H1 (cell line): ENCODE data around the gene FRMD5. TPM values are rescaled to one million over a fixed set of nuclear protein-coding genes. Genes with fewer than 3 reads are reported as not detected.

Experiments used
- CTCF ChIA-PET: fragments of 300-600 bp; sonication (Branson Sonifier 250); formaldehyde crosslinking; loops from one replicate; lab custom pipeline; 2021; ENCODE audit not compliant: partially characterized antibody; lab: Charles Lee
- POLR2A ChIA-PET: fragments of 300-600 bp; sonication (Branson Sonifier 250); formaldehyde crosslinking; loops from one replicate; lab custom pipeline; 2021; ENCODE audit warnings: inconsistent platforms; ENCODE audit not compliant: partially characterized antibody; lab: Charles Lee
- DNase-seq, 2 experiments: peaks; one replicate each; pipeline versions ENCODE4 v3.0.0 to v3.0.0-alpha.2; 2010 to 2022; ENCODE audit warnings: low spot score in 2 of 2, low read depth in 1 of 2, mixed read lengths in 1 of 2
- FAIRE-seq: peaks from 2 replicates; lab custom pipeline; 2011; peaks lifted over from hg19 to GRCh38; lab: Jason Lieb, UNC
- H2AFZ ChIP-seq: 2 replicates; pipeline ENCODE4 v1.8.1; 2012; ENCODE audit warnings: low read length, inconsistent platforms
- H2AK5ac ChIP-seq: 2 replicates; pipeline ENCODE4 v1.6.1; 2013; ENCODE audit warnings: low read depth, low read length
- H2BK120ac ChIP-seq: replicated peaks from 2 replicates; pipeline ENCODE3; 2013; ENCODE audit warnings: low read depth, low read length, inconsistent platforms
- H2BK12ac ChIP-seq: 2 replicates; pipeline ENCODE4 v1.6.1; 2013; ENCODE audit warnings: low read depth, low read length
- H2BK15ac ChIP-seq: 2 replicates; pipeline ENCODE4 v1.6.1; 2013; ENCODE audit warnings: low read length
- H2BK20ac ChIP-seq: 2 replicates; pipeline ENCODE4 v1.6.1; 2013; ENCODE audit warnings: low read length
- H2BK5ac ChIP-seq: 2 replicates; pipeline ENCODE4 v1.6.1; 2013; ENCODE audit warnings: low read depth, low read length
- H3K14ac ChIP-seq: 2 replicates; pipeline ENCODE4 v1.6.1; 2013; ENCODE audit warnings: inconsistent platforms; ENCODE audit not compliant: insufficient read length
- H3K18ac ChIP-seq: 2 replicates; pipeline ENCODE4 v1.6.1; 2013; ENCODE audit warnings: low read length; ENCODE audit errors: extremely low read depth
- H3K23ac ChIP-seq: 2 replicates; pipeline ENCODE4 v1.6.1; 2013; ENCODE audit warnings: inconsistent platforms; ENCODE audit not compliant: insufficient read length
- H3K23me2 ChIP-seq: 2 replicates; pipeline ENCODE4 v1.6.1; 2013; ENCODE audit warnings: low read depth, low read length
- H3K27ac ChIP-seq: 2 replicates; pipeline ENCODE4 v1.6.1; 2011; ENCODE audit warnings: low read depth, low read length, inconsistent platforms
- H3K27me3 ChIP-seq, 4 experiments: replicated peaks in 1 of 4; 1 replicate in 1 of 4; 2 replicates in 3 of 4; pipeline versions ENCODE4 v1.6.1 to v1.8.1; 2011 to 2013; ENCODE audit warnings: low read length in 3 of 4, mild to moderate bottlenecking in 3 of 4, inconsistent platforms in 2 of 4, mixed read lengths in 2 of 4, moderate library complexity in 1 of 4; ENCODE audit not compliant: control insufficient read depth in 3 of 4, insufficient read depth in 3 of 4; ENCODE audit errors: extremely low read depth in 1 of 4
- H3K36me3 ChIP-seq, 4 experiments: 2 replicates each; pipeline versions ENCODE4 v1.6.1 to v1.8.1; 2011 to 2013; ENCODE audit warnings: mild to moderate bottlenecking in 4 of 4, low read length in 3 of 4, moderate library complexity in 2 of 4, control low read depth in 1 of 4, inconsistent platforms in 1 of 4; ENCODE audit not compliant: insufficient read depth in 4 of 4, control insufficient read depth in 2 of 4
- H3K4ac ChIP-seq: replicated peaks from 2 replicates; pipeline ENCODE3; 2013; ENCODE audit warnings: low read length, low read depth, mixed read lengths, inconsistent platforms; ENCODE audit not compliant: insufficient read length
- H3K4me1 ChIP-seq, 4 experiments: replicated peaks in 1 of 4; 1 replicate in 1 of 4; 2 replicates in 3 of 4; pipeline versions ENCODE4 v1.6.1 to v1.8.1; 2011 to 2013; ENCODE audit warnings: low read length in 3 of 4, inconsistent platforms in 2 of 4, mixed read lengths in 1 of 4; ENCODE audit not compliant: insufficient read depth in 4 of 4, control insufficient read depth in 3 of 4
- H3K4me2 ChIP-seq, 2 experiments: 2 replicates each; pipeline versions ENCODE4 v1.6.1 to v1.8.1; 2011 to 2013; ENCODE audit warnings: low read depth in 2 of 2, low read length in 2 of 2, control low read depth in 1 of 2, inconsistent platforms in 1 of 2, mild to moderate bottlenecking in 1 of 2; ENCODE audit not compliant: insufficient read depth in 1 of 2
- H3K4me3 ChIP-seq, 4 experiments: fragments of 200-600, 300-600 bp in 1 of 4; sonication (generic), shearing (Covaris generic), sonication (Bioruptor Twin) in 1 of 4; 2 replicates each; pipeline versions ENCODE4 v1.5.1 to v1.8.1; 2011 to 2016; ENCODE audit warnings: low read length in 4 of 4, low read depth in 3 of 4, control low read depth in 2 of 4, inconsistent platforms in 2 of 4, mild to moderate bottlenecking in 2 of 4, mixed read lengths in 1 of 4, moderate library complexity in 1 of 4; ENCODE audit not compliant: insufficient read depth in 2 of 4; ENCODE audit errors: extremely low read depth in 1 of 4
- H3K56ac ChIP-seq: replicated peaks from 2 replicates; pipeline ENCODE3; 2013; ENCODE audit warnings: low read depth, mild to moderate bottlenecking, mixed read lengths, low read length, inconsistent platforms; ENCODE audit not compliant: insufficient read length
- H3K79me1 ChIP-seq: 2 replicates; pipeline ENCODE4 v1.6.1; 2013; ENCODE audit warnings: low read depth, low read length, control low read depth
- H3K79me2 ChIP-seq, 2 experiments: 2 replicates each; pipeline versions ENCODE4 v1.6.1 to v1.8.1; 2012 to 2013; ENCODE audit warnings: low read length in 2 of 2, mild to moderate bottlenecking in 2 of 2, inconsistent platforms in 1 of 2; ENCODE audit not compliant: insufficient read depth in 2 of 2, control insufficient read depth in 1 of 2
- H3K9ac ChIP-seq, 4 experiments: replicated peaks in 1 of 4; 1 replicate in 1 of 4; 2 replicates in 3 of 4; pipeline versions ENCODE4 v1.6.1 to v1.8.1; 2011 to 2013; ENCODE audit warnings: low read depth in 3 of 4, low read length in 3 of 4, control low read depth in 2 of 4, mild to moderate bottlenecking in 2 of 4, moderate library complexity in 2 of 4, inconsistent platforms in 1 of 4; ENCODE audit errors: extremely low read depth in 1 of 4
- H3K9me3 ChIP-seq, 2 experiments: 2 replicates each; pipeline versions ENCODE4 v1.6.1 to v1.8.1; 2012 to 2013; ENCODE audit warnings: mild to moderate bottlenecking in 2 of 2, moderate library complexity in 2 of 2, control low read depth in 1 of 2, inconsistent platforms in 1 of 2, low read depth in 1 of 2, low read length in 1 of 2, mixed read lengths in 1 of 2; ENCODE audit not compliant: insufficient read depth in 2 of 2
- H4K20me1 ChIP-seq, 2 experiments: replicated peaks in 1 of 2; 2 replicates each; pipeline versions ENCODE3 to v1.8.1; 2011 to 2013; ENCODE audit warnings: inconsistent platforms in 2 of 2, low read length in 2 of 2, mild to moderate bottlenecking in 1 of 2; ENCODE audit not compliant: insufficient read depth in 2 of 2, control insufficient read depth in 1 of 2
- H4K5ac ChIP-seq: 2 replicates; pipeline ENCODE4 v1.6.1; 2013; ENCODE audit warnings: low read length, low read depth, mixed read lengths, inconsistent platforms; ENCODE audit not compliant: insufficient read length
- H4K8ac ChIP-seq: 2 replicates; pipeline ENCODE4 v1.8.0; 2013; ENCODE audit warnings: mild to moderate bottlenecking, moderate library complexity, low read length, inconsistent platforms; ENCODE audit not compliant: insufficient read depth; ENCODE audit errors: extremely low read depth
- H4K91ac ChIP-seq: replicated peaks from 2 replicates; pipeline ENCODE3; 2013; ENCODE audit warnings: low read length, mixed read lengths, inconsistent platforms; ENCODE audit not compliant: insufficient read length
- CHD2 ChIP-seq: IDR thresholded peaks from 2 replicates; pipeline ENCODE4 v1.6.1; 2012; ENCODE audit warnings: low read length, improper control_type of control experiment
- EZH2 ChIP-seq: fragments of 200-600 bp; sonication (generic); IDR thresholded peaks from 2 replicates; pipeline ENCODE4 v1.7.1; 2012; ENCODE audit warnings: low read depth, mild to moderate bottlenecking, moderate library complexity, low read length, inconsistent platforms; ENCODE audit not compliant: severe bottlenecking
- GABPA ChIP-seq: IDR thresholded peaks from 2 replicates; pipeline ENCODE4 v1.6.1; 2011; ENCODE audit warnings: mild to moderate bottlenecking, low read length, moderate library complexity, borderline replicate concordance; ENCODE audit not compliant: insufficient read depth
- JUN ChIP-seq: IDR thresholded peaks from 2 replicates; pipeline ENCODE4 v1.6.1; 2011; ENCODE audit warnings: low read depth, mild to moderate bottlenecking, improper control_type of control experiment, low read length
- KDM5A ChIP-seq: fragments of 200-600 bp; IDR thresholded peaks from 2 replicates; pipeline ENCODE4 v1.7.1; 2012; ENCODE audit warnings: mild to moderate bottlenecking, low read length, inconsistent platforms, mixed read lengths
- RBBP5 ChIP-seq: IDR thresholded peaks from 2 replicates; pipeline ENCODE4 v1.7.1; 2012; ENCODE audit warnings: low read depth, mild to moderate bottlenecking, inconsistent platforms, low read length, moderate library complexity, borderline replicate concordance
- RXRA ChIP-seq: IDR thresholded peaks from 2 replicates; pipeline ENCODE4 v1.6.1; 2011; ENCODE audit warnings: low read depth, mild to moderate bottlenecking, low read length, moderate library complexity; ENCODE audit not compliant: insufficient read depth
- polyA plus RNA-seq, 7 experiments: library from polyadenylated mRNA; depleted of rRNA in 3 of 7; stranded (reverse) in 5 of 7; unstranded in 2 of 7; fragments of >200 nt in 5 of 7; fragments of 200-250 nt in 2 of 7; gene quantifications; 1 replicate in 5 of 7; 2 replicates in 1 of 7; 4 replicates in 1 of 7; pipeline versions ENCODE4 v1.2.1 to v1.2.3, GENCODE V29; 2011 to 2013; ENCODE audit warnings: missing spikeins in 2 of 7, mixed read lengths in 2 of 7
- total RNA-seq: library from RNA; stranded (reverse); fragmentation: NEBNext Ultra II Directional; extraction: Animal tissue kit (Norgen Biotek cat#: 25700); gene quantifications from 2 replicates; pipeline ENCODE4 v1.2.1, GENCODE V29; 2021
- TF ChIP-seq, protein P1 (sequence below): IDR thresholded peaks from 2 replicates; pipeline ENCODE4 v1.6.1; 2011; ENCODE audit warnings: low read depth, mild to moderate bottlenecking, low read length; ENCODE audit not compliant: insufficient read depth

The FRMD5 gene
- total and polyA plus RNA-seq, 2 of the 8 experiments (the other 6 are each of a cell fraction or from before 2014, with no cell fraction given) = 10.1 to 12.6 TPM

DNA sequence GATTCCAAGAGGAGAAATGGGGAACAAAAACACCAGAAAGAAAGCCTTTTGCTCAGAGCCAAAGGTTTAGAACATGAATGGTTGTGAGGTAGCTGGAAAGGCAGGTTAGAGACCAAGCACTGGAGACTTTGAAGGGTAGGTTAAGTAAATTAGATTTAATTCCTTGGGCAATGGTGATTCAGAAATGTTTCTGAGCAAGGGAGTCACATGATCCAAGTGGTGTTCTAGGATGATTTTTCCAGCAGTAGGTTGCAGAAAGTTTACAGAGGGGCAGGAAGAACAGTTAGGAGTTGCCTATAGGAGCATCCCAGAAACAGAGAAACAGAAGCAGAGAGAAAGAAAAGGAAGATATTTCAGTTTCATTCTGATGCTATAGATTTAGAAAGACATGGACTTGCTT, 228.4 kb downstream of the FRMD5 start:
- ChIA-PET POLR2A (no interaction called here), CTCF (no interaction called here)
- no peaks in the 10 kb centered on the region for H3K4me1 ChIP-seq
- no peak overlapping the region for H3K23ac ChIP-seq
- no peaks in the 10 kb centered on the region for H3K79me2 ChIP-seq
- H3K4ac ChIP-seq = no peak overlapping the region
- H3K18ac ChIP-seq = no peak overlapping the region
- H2AK5ac ChIP-seq = no peak overlapping the region
- no peak overlapping the region for H3K56ac ChIP-seq
- H3K27me3 ChIP-seq = no peaks in the 10 kb centered on the region
- H4K5ac ChIP-seq = no peak overlapping the region
- no peaks in the 10 kb centered on the region for H3K9me3 ChIP-seq
- no peak overlapping the region for H4K8ac ChIP-seq
- no peaks in the 10 kb centered on the region; a peak in 1 of 8 replicates for H3K36me3 ChIP-seq
- no peak overlapping the region for H3K14ac ChIP-seq
- H4K91ac ChIP-seq = no peak overlapping the region
- H2BK15ac ChIP-seq = no peak overlapping the region
- no peaks in the 10 kb centered on the region for H3K79me1 ChIP-seq
- FAIRE-seq (no peak), DNase-seq (no peak)
- no peak overlapping the region for H2BK120ac ChIP-seq
- H3K9ac ChIP-seq = no peak overlapping the region
- no peak overlapping the region for H3K27ac ChIP-seq
- H3K4me3 ChIP-seq = no peak overlapping the region
- H2AFZ ChIP-seq = no peak overlapping the region
- H3K23me2 ChIP-seq = no peaks in the 10 kb centered on the region
- TF ChIP-seq, protein P1, sequence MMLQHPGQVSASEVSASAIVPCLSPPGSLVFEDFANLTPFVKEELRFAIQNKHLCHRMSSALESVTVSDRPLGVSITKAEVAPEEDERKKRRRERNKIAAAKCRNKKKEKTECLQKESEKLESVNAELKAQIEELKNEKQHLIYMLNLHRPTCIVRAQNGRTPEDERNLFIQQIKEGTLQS = no peak
- no peak for TF ChIP-seq RXRA
- no peak for TF ChIP-seq CHD2
- no peak for TF ChIP-seq EZH2
- TF ChIP-seq RBBP5 = no peak
- no peak for TF ChIP-seq JUN
- TF ChIP-seq GABPA = no peak
- TF ChIP-seq KDM5A = no peak
- H3K4me2 ChIP-seq = no peak overlapping the region; a peak in 1 of 4 replicates
- H2BK12ac ChIP-seq = no peak overlapping the region
- H2BK20ac ChIP-seq = no peak overlapping the region
- H2BK5ac ChIP-seq = no peak overlapping the region
- no peaks in the 10 kb centered on the region for H4K20me1 ChIP-seq
